ENCODE measurements around the gene HNF1B. TPM values are rescaled to one million over a fixed set of nuclear protein-coding genes. Genes with fewer than 3 reads are reported as not detected.

HNF1B gene
- total RNA-seq, 1 donor from 2014 or later, result 10.5 TPM

DNA sequence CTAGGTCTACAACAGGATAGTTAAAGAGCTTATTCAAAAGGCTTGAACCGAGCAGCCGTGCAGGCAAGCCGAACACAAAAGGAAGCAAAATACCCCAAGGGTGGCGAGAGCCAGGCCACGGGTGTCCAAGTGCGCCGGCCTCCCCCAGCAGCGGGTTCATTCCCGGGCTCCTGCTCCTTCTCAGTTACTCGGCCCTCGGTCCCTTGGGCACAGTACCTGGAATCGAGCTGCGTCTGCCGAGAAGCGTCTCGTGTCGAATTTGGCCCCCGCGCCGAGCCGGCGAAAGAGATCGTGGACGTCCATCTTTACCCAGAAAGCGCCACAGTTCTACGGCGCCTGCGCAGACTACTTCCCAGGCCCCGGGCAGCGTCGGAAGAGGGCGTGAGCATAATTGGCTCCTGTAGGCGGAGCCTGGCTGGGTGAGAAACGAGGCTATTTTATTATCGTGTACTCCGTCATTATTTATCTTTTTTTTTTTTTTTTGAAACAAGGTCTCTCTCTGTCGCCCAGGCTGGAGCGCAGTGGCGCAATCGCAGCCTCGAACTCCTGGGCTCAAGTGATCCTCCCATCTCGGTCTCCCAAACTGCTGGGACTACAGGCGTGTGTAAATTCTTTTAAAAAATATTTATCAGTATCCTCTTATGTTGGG is 101.6 kb downstream of the HNF1B start, which contains the start of gene DDX52:
TSS of gene DDX52 (minus strand) at position 329 of the 649 bp plus-strand sequence. CDS start at position 303, 26 bp downstream.
- Mint-ChIP-seq H3K4me3 (ENCODE audit: unreplicated experiment) (peak within 1 kb of the TSS; percentile 94), H3K27me3 (ENCODE audit: low read depth) (no peaks in the 10 kb centered on the region), H3K27ac (ENCODE audit: unreplicated experiment) (peak within 1 kb of the TSS; percentile 96), H3K4me1 (ENCODE audit: low read depth) (peaks cover 54% of the 10 kb centered on the region), H3K36me3 (ENCODE audit: low read depth) (peaks cover 15% of the 10 kb centered on the region), H3K9me3 (ENCODE audit: low read depth) (no peaks in the 10 kb centered on the region)
- TF ChIP-seq, protein P1, sequence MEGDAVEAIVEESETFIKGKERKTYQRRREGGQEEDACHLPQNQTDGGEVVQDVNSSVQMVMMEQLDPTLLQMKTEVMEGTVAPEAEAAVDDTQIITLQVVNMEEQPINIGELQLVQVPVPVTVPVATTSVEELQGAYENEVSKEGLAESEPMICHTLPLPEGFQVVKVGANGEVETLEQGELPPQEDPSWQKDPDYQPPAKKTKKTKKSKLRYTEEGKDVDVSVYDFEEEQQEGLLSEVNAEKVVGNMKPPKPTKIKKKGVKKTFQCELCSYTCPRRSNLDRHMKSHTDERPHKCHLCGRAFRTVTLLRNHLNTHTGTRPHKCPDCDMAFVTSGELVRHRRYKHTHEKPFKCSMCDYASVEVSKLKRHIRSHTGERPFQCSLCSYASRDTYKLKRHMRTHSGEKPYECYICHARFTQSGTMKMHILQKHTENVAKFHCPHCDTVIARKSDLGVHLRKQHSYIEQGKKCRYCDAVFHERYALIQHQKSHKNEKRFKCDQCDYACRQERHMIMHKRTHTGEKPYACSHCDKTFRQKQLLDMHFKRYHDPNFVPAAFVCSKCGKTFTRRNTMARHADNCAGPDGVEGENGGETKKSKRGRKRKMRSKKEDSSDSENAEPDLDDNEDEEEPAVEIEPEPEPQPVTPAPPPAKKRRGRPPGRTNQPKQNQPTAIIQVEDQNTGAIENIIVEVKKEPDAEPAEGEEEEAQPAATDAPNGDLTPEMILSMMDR (IDR thresholded peaks at IDR 0.05), result no peak
- DNase-seq (ENCODE audit: low spot score), result peak; percentile 95

DNA sequence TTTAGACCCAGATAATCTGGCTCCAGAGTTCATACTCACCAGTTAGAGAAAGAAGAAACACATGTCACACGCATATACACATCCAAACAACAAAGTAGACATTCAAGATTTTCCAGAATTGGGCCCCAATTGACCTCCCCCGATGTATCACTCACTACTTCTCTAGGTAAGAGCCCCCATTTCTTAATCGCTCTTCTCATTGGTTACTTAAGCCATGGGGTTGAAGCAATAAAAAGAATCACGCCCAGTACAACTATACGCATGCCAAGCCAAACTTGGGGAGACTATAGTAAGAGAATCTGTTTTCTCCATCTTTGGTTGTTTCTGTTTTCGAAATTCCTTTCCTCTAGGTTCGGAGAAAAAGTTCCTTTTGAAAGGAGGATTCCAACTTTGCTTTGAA is 102.2 kb downstream of the HNF1B start:
- no peak for DNase-seq (ENCODE audit: low spot score)
- H3K4me1 Mint-ChIP-seq (ENCODE audit: low read depth), result peaks cover 50% of the 10 kb centered on the region
- no peaks in the 10 kb centered on the region for H3K27me3 Mint-ChIP-seq (ENCODE audit: low read depth)
- H3K36me3 Mint-ChIP-seq (ENCODE audit: low read depth), result peaks cover 19% of the 10 kb centered on the region
- TF ChIP-seq, protein P1 (IDR thresholded peaks at IDR 0.05), result no peak
- H3K4me3 Mint-ChIP-seq (ENCODE audit: unreplicated experiment), result peak overlapping the region; percentile 94
- peak overlapping the region; percentile 96 for H3K27ac Mint-ChIP-seq (ENCODE audit: unreplicated experiment)
- no peaks in the 10 kb centered on the region for H3K9me3 Mint-ChIP-seq (ENCODE audit: low read depth)

DNA sequence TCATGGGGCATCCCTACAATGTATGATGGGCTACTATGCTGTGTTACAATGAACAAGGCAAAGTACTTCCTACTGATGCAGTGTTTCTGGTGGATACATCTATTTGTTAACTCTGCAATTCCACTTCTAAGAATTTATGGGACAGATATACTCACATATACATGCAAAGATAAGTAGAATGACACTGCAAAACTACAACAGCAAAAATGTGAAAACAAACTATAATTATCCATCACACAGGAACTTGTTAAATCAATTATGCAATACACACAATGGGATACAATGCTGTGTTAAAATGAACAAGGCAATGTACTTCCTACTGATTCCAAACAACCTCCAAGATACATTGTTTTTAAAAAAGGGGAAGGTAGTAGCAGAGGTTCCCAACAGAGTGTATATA is 104.8 kb downstream of the HNF1B start:
- TF ChIP-seq, protein P1 (IDR thresholded peaks at IDR 0.05), result no peak
- Mint-ChIP-seq H3K27ac (ENCODE audit: unreplicated experiment) (peak overlapping the region; percentile 22), H3K27me3 (ENCODE audit: low read depth) (no peaks in the 10 kb centered on the region), H3K4me1 (ENCODE audit: low read depth) (peaks cover 53% of the 10 kb centered on the region), H3K9me3 (ENCODE audit: low read depth) (no peaks in the 10 kb centered on the region), H3K4me3 (ENCODE audit: unreplicated experiment) (no peak overlapping the region), H3K36me3 (ENCODE audit: low read depth) (peaks cover 31% of the 10 kb centered on the region)
- DNase-seq (ENCODE audit: low spot score), result no peak

DNA sequence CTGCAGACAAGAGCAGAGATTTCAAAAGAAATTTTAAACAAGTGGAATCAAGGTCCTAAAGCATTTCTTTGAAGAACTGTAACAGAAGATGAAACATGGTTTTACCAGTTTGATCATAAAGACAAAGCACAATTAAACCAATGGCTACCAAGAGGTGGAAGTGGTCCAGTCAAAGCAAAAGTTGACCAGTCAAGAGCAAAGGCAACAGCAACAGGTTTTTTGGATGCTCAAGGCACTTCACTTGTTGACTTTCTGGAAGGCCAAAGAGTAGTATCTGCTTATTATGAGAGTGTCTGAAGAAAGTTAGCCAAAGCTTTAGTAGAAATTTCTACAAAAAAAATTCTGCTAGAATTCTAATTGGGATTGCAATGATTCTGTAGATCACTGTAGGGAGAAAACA is 106.9 kb downstream of the HNF1B start:
- Mint-ChIP-seq H3K27ac (ENCODE audit: unreplicated experiment) (no peak overlapping the region), H3K9me3 (ENCODE audit: low read depth) (no peaks in the 10 kb centered on the region), H3K36me3 (ENCODE audit: low read depth) (peaks cover 33% of the 10 kb centered on the region), H3K4me1 (ENCODE audit: low read depth) (peaks cover 44% of the 10 kb centered on the region), H3K4me3 (ENCODE audit: unreplicated experiment) (no peak overlapping the region), H3K27me3 (ENCODE audit: low read depth) (no peaks in the 10 kb centered on the region)
- TF ChIP-seq, protein P1 (IDR thresholded peaks at IDR 0.05), result no peak
- DNase-seq (ENCODE audit: low spot score), result no peak

Other genes starting within 250 kb of the HNF1B start
- gene SYNRG, start 135.6 kb downstream of the HNF1B start, total RNA-seq, result 35.1 to 48.7 TPM (median 35.6 TPM) in 3 replicates
- gene DDX52, start 101.6 kb downstream of the HNF1B start, total RNA-seq, result 43.4 to 44.7 TPM (median 43.9 TPM) in 3 replicates
- not detected in 3 replicates for gene TBC1D3K, start 179.4 kb upstream of the HNF1B start, total RNA-seq
- 16.6 to 20.0 TPM (median 19.6 TPM) in 3 replicates for gene TBC1D3L, start 244.0 kb upstream of the HNF1B start, total RNA-seq